Activated naive CD8-positive, alpha-beta T cell treated with anti-CD3 and anti-CD28 coated beads, Interleukin-2, amount 50 U/mL, for 24 hours (primary cell): ENCODE results near the gene KBTBD6.
"Not testable (repeated sequence)": the region's sequence is repeated elsewhere in the genome, so short reads cannot be mapped to it uniquely, and the experiment has no call there.

ENCODE experiments used
- ATAC-seq: fragments of 150-1000 bp; cut with Tn5 transposase; one replicate; pipeline ENCODE4 v1.10.0; 2021
- DNase-seq: peaks from one replicate; pipeline ENCODE4 v3.0.0; 2021
- H3K27ac Mint-ChIP-seq: one replicate; pipeline ENCODE4 v1.8.0; 2021; ENCODE audit warnings: mild to moderate bottlenecking, mixed read lengths
- H3K27me3 Mint-ChIP-seq: one replicate; pipeline ENCODE4 v1.8.0; 2021; ENCODE audit warnings: mixed read lengths
- H3K36me3 Mint-ChIP-seq: one replicate; pipeline ENCODE4 v1.8.0; 2021; ENCODE audit warnings: low read depth, mixed read lengths
- H3K4me1 Mint-ChIP-seq: one replicate; pipeline ENCODE4 v1.8.0; 2021; ENCODE audit warnings: mixed read lengths
- H3K4me3 Mint-ChIP-seq: one replicate; pipeline ENCODE4 v1.8.0; 2021; ENCODE audit warnings: mild to moderate bottlenecking, moderate library complexity, mixed read lengths
- H3K9me3 Mint-ChIP-seq: one replicate; pipeline ENCODE4 v1.8.0; 2021; ENCODE audit warnings: mixed read lengths

KBTBD6 gene

DNA sequence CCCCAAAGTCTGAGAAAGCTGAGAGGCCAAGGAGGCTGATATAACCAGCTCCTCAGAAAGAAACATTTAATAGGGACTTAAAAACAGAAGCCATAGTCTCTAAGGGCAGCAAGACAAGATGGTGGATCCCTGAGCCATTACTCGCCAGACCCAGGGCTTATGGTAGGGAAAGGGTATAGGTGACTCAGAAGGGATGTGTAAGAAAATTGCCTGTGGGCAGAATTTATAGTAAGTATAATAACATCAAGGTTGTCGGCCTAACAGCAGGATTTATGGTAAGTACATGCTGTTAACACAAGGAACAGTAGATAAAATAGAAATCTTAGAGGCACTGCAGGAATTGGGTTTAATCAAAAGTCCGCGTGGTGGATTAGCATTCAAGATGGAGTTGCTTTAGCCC, 14.7 kb downstream of the KBTBD6 start:
- Mint-ChIP-seq H3K4me3 (no peak overlapping the region), H3K27me3 (no peaks in the 10 kb centered on the region), H3K9me3 (no peaks in the 10 kb centered on the region), H3K4me1 (no peaks in the 10 kb centered on the region), H3K36me3 (no peaks in the 10 kb centered on the region), H3K27ac (no peak overlapping the region)
- ATAC-seq (no peak), DNase-seq (no peak)

DNA sequence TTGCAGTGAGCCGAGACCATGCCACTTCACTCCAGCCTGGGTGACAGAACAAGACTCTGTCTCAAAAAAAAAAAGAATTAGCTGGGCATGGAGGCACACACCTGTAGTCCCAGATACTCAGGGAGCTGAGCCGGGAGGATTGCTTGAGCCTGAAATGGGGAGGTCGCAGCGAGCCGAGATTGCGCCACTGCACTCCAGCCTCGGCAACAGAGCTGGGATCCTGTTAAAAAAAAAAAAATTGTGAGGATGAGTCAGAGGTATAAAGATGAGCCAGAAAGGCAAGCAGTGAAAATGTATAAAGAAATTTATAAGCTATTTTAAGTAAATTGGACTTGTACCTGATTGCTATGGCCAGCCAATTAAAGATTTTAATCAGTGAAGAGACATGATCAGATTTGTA, 21.1 kb downstream of the KBTBD6 start:
- Mint-ChIP-seq H3K36me3 (no peaks in the 10 kb centered on the region), H3K9me3 (no peaks in the 10 kb centered on the region), H3K4me3 (no peak overlapping the region), H3K27ac (no peak overlapping the region), H3K27me3 (no peaks in the 10 kb centered on the region), H3K4me1 (no peaks in the 10 kb centered on the region)
- DNase-seq (no peak), ATAC-seq (no peak)

- no peak for DNase-seq
- Mint-ChIP-seq H3K27me3 (no peaks in the 10 kb centered on the region), H3K36me3 (no peaks in the 10 kb centered on the region), H3K4me3 (no peak overlapping the region), H3K4me1 (no peaks in the 10 kb centered on the region), H3K27ac (no peak overlapping the region), H3K9me3 (no peaks in the 10 kb centered on the region)
- ATAC-seq = no peak
Observed at GRCh38 chr13:41107584-41108014, 25.0 kb downstream of the KBTBD6 start.

DNA sequence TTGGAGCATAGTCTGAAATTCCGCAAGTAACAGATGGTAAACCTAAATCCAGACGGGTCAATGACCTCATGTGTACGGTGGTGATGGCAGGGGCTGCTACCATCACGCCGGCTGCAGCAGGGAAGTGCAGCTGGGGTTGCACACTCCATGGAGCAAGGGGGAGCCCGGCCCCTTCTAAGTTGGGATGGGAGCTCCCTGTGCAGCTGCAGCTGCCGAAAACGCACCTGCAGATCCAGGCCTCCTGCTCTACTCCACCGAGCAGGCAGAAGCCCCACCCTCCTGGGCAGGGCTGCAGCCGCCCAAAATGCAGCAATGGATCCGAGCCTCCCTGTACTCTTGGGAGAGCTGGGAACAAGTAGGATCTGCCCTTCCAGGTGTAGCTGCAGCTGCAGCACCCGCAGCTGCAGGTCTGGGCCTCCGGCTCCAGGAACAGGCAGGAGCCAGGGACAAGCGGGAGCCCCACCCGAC, 25.5 kb downstream of the KBTBD6 start:
- no peaks in the 10 kb centered on the region for H3K4me1 Mint-ChIP-seq
- no peak overlapping the region for H3K27ac Mint-ChIP-seq
- ATAC-seq = no peak
- no peak for DNase-seq
- H3K36me3 Mint-ChIP-seq = no peaks in the 10 kb centered on the region
- H3K4me3 Mint-ChIP-seq = no peak overlapping the region
- H3K9me3 Mint-ChIP-seq = no peaks in the 10 kb centered on the region
- H3K27me3 Mint-ChIP-seq = no peaks in the 10 kb centered on the region

- H3K4me3 Mint-ChIP-seq = no peak overlapping the region
Observed at GRCh38 chr13:41099986-41100385, 32.6 kb downstream of the KBTBD6 start.

DNA sequence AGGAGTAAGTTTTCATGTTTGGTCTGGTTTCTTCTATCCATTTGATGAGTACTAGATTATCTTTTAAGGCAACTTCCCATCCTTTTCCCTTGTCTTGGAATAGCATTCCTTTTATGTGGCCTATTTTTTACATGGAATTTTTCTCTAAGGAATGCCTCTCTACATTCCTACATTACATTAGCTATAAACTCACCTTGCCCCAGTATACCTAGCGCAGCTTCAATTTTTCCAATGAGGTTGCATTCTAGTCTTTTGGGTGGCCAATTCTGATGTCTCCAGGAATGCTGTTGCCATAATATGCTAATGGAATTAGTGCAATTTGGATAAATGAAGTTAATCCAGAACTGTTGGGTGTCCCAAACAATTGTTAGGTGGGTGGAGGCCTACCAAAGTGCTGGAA, 33.8 kb downstream of the KBTBD6 start:
- H3K9me3 Mint-ChIP-seq = no peaks in the 10 kb centered on the region
- no peak overlapping the region for H3K4me3 Mint-ChIP-seq
- no peaks in the 10 kb centered on the region for H3K36me3 Mint-ChIP-seq
- H3K27ac Mint-ChIP-seq = no peak overlapping the region
- DNase-seq (no peak), ATAC-seq (no peak)
- H3K4me1 Mint-ChIP-seq = no peaks in the 10 kb centered on the region
- H3K27me3 Mint-ChIP-seq = no peaks in the 10 kb centered on the region

More at GRCh38 chr13:41099986-41100385, 32.6 kb downstream of the KBTBD6 start:
- no peak overlapping the region for H3K27ac Mint-ChIP-seq
- DNase-seq = no peak
- no peaks in the 10 kb centered on the region for H3K9me3 Mint-ChIP-seq
- H3K36me3 Mint-ChIP-seq = no peaks in the 10 kb centered on the region
- ATAC-seq = no peak
- no peaks in the 10 kb centered on the region for H3K27me3 Mint-ChIP-seq
- H3K4me1 Mint-ChIP-seq = no peaks in the 10 kb centered on the region

DNA sequence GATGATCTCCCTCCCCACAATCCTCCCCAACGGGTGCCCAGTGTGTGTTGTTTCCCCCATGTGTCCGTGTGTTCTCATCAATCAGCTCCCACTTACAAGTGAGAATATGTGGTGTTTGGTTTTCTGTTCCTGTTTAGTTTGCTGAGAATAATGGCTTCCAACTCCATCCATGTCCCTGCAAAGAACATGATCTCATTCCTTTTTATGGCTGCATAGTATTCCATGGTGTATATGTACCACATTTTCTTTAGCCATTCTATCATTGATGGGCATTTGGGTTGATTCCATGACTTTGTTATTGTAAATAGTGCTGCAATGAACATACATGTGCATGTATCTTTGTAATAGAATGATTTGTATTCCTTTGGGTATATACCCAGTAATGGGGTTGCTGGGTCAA, 36.9 kb downstream of the KBTBD6 start:
- DNase-seq, H3K4me3 Mint-ChIP-seq, H3K27ac Mint-ChIP-seq, H3K27me3 Mint-ChIP-seq, H3K36me3 Mint-ChIP-seq, ATAC-seq, H3K9me3 Mint-ChIP-seq, H3K4me1 Mint-ChIP-seq: not testable (repeated sequence)

DNA sequence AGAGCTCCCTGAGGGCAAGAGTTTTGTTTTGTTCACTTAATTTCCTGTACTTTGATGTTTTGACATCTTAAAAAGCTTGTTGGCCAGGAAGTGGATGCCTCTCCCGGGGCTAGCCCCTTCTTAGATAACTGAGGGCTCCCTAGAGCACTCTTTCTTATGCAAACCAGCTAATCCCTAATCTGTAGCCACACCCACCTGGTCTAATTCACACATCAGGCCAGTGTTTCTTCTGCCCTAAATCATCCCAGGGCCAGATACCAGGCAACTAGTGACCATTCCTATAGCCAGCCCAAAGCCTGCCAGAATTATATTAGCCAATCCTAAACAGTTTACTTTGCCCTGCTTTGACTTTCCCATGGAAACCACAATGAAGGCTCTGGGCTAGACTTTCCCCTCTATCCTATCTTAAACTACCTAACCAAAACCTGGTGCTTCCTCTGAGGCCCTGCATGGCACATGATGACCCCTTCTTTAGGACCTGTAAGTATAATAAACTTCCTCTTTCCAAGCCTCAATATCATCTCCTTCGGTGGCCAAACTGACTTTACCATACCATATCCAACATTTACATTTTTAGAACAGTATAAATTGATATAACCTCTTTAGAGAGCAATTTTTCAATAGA, 46.5 kb downstream of the KBTBD6 start:
- Mint-ChIP-seq H3K27ac (no peak overlapping the region), H3K27me3 (no peaks in the 10 kb centered on the region), H3K4me3 (no peak overlapping the region), H3K9me3 (peaks cover 4% of the 10 kb centered on the region), H3K36me3 (peaks cover 13% of the 10 kb centered on the region), H3K4me1 (no peaks in the 10 kb centered on the region)
- DNase-seq = no peak
- ATAC-seq = no peak

DNA sequence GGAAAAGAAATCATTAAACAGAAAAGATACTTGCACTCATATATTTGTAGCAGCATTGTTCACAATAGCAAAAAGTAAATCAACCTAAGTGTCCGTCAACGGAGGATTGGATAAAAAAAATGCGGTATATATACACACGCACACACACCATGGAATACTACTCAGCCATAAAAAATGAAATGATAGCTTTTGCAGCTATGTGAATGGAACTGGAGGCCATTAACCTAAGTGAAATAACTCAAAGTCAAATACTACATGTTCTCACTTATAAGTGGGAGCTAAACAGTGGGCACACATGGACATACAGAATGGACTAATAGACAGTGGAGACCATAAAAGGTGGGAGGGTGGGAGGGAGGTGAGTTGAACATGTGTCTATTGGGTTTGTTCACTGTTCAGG, 52.9 kb downstream of the KBTBD6 start:
- no peak overlapping the region for H3K27ac Mint-ChIP-seq
- H3K27me3 Mint-ChIP-seq = no peaks in the 10 kb centered on the region
- DNase-seq = no peak
- H3K4me3 Mint-ChIP-seq = no peak overlapping the region
- no peak for ATAC-seq
- peaks cover 48% of the 10 kb centered on the region for H3K36me3 Mint-ChIP-seq
- no peaks in the 10 kb centered on the region for H3K9me3 Mint-ChIP-seq
- H3K4me1 Mint-ChIP-seq = no peaks in the 10 kb centered on the region
